H9 (cell line): ENCODE data around the gene JPT2. TPM values are rescaled to one million over a fixed set of nuclear protein-coding genes. Genes with fewer than 3 reads are reported as not detected.

Source experiments
- DNase-seq: peaks from one replicate; pipeline ENCODE4 v3.0.0-alpha.2; 2017
- H2AFZ ChIP-seq: one replicate; pipeline ENCODE4 v1.6.1; 2013; ENCODE audit warnings: mild to moderate bottlenecking, low read length, control low read depth, moderate library complexity
- H2AK5ac ChIP-seq: 2 replicates; pipeline ENCODE4 v1.6.1; 2013; ENCODE audit warnings: low read length, control low read depth, mixed read lengths; ENCODE audit not compliant: insufficient read length
- H2BK120ac ChIP-seq: one replicate; pipeline ENCODE4 v1.6.1; 2013; ENCODE audit warnings: low read depth, mild to moderate bottlenecking, low read length, control low read depth, inconsistent platforms; ENCODE audit not compliant: poor library complexity, severe bottlenecking
- H2BK12ac ChIP-seq: 2 replicates; pipeline ENCODE4 v1.6.1; 2013; ENCODE audit warnings: low read length, control low read depth, mixed read lengths, low read depth; ENCODE audit not compliant: insufficient read length
- H2BK15ac ChIP-seq: 2 replicates; pipeline ENCODE4 v1.6.1; 2013; ENCODE audit warnings: low read depth, low read length, control low read depth
- H2BK20ac ChIP-seq: one replicate; pipeline ENCODE4 v1.6.1; 2013; ENCODE audit warnings: low read depth, mild to moderate bottlenecking, low read length, control low read depth, inconsistent platforms; ENCODE audit not compliant: poor library complexity, severe bottlenecking
- H2BK5ac ChIP-seq: 2 replicates; pipeline ENCODE4 v1.6.1; 2013; ENCODE audit warnings: low read length, control low read depth, mixed read lengths; ENCODE audit not compliant: insufficient read length
- H3K14ac ChIP-seq: 2 replicates; pipeline ENCODE4 v1.6.1; 2013; ENCODE audit warnings: low read length, control low read depth; ENCODE audit not compliant: insufficient read depth
- H3K18ac ChIP-seq: 2 replicates; pipeline ENCODE4 v1.6.1; 2013; ENCODE audit warnings: low read depth, mild to moderate bottlenecking, mixed read lengths, low read length, control low read depth; ENCODE audit not compliant: insufficient read length
- H3K23ac ChIP-seq: 2 replicates; pipeline ENCODE4 v1.6.1; 2013; ENCODE audit warnings: low read length, control low read depth, mixed read lengths, low read depth; ENCODE audit not compliant: insufficient read length
- H3K23me2 ChIP-seq: 2 replicates; pipeline ENCODE4 v1.6.1; 2013; ENCODE audit warnings: low read depth, mild to moderate bottlenecking, mixed read lengths, low read length, control low read depth; ENCODE audit not compliant: insufficient read length, poor library complexity, severe bottlenecking
- H3K27ac ChIP-seq: 2 replicates; pipeline ENCODE4 v1.5.1; 2013; ENCODE audit warnings: low read length, control low read depth, mixed read lengths, low read depth; ENCODE audit not compliant: insufficient read length
- H3K27me3 ChIP-seq: 2 replicates; pipeline ENCODE4 v1.6.1; 2013; ENCODE audit warnings: low read length, control low read depth, inconsistent platforms; ENCODE audit not compliant: insufficient read depth
- H3K4ac ChIP-seq: 2 replicates; pipeline ENCODE4 v1.6.1; 2013; ENCODE audit warnings: low read depth, mild to moderate bottlenecking, control low read depth, inconsistent platforms, low read length, moderate library complexity
- H3K4me1 ChIP-seq: 2 replicates; pipeline ENCODE4 v1.6.1; 2013; ENCODE audit warnings: low read length, control low read depth, inconsistent platforms; ENCODE audit not compliant: insufficient read depth
- H3K4me2 ChIP-seq: 2 replicates; pipeline ENCODE4 v1.6.1; 2013; ENCODE audit warnings: low read length, control low read depth, mixed read lengths; ENCODE audit not compliant: insufficient read length, insufficient read depth
- H3K56ac ChIP-seq: 2 replicates; pipeline ENCODE4 v1.6.1; 2013; ENCODE audit warnings: low read depth, mild to moderate bottlenecking, mixed read lengths, low read length, control low read depth; ENCODE audit not compliant: insufficient read length
- H3K79me1 ChIP-seq: 2 replicates; pipeline ENCODE4 v1.6.1; 2013; ENCODE audit warnings: low read depth, mild to moderate bottlenecking, moderate library complexity, low read length, control low read depth, inconsistent platforms; ENCODE audit not compliant: insufficient read depth, poor library complexity, severe bottlenecking
- H3K79me2 ChIP-seq: 2 replicates; pipeline ENCODE4 v1.6.1; 2013; ENCODE audit warnings: low read length, control low read depth, inconsistent platforms; ENCODE audit not compliant: insufficient read depth
- H3K9ac ChIP-seq: 2 replicates; pipeline ENCODE4 v1.6.1; 2013; ENCODE audit warnings: low read length, control low read depth, mixed read lengths; ENCODE audit not compliant: insufficient read length; ENCODE audit errors: extremely low read depth
- H3K9me3 ChIP-seq: one replicate; pipeline ENCODE4 v1.6.1; 2013; ENCODE audit warnings: low read depth, low read length, inconsistent platforms; ENCODE audit not compliant: control insufficient read depth
- H3T11ph ChIP-seq: one replicate; pipeline ENCODE4 v1.6.1; 2013; ENCODE audit warnings: mild to moderate bottlenecking, low read length, control low read depth, inconsistent platforms
- H4K20me1 ChIP-seq: one replicate; pipeline ENCODE4 v1.6.1; 2013; ENCODE audit not compliant: control insufficient read depth, insufficient read length, insufficient read depth
- H4K5ac ChIP-seq: 2 replicates; pipeline ENCODE4 v1.6.1; 2013; ENCODE audit warnings: low read depth, mild to moderate bottlenecking, mixed read lengths, low read length, control low read depth; ENCODE audit not compliant: insufficient read length
- H4K8ac ChIP-seq: replicated peaks from 2 replicates; pipeline ENCODE4 v1.6.1; 2013; ENCODE audit warnings: low read length, control low read depth, mixed read lengths, low read depth; ENCODE audit not compliant: insufficient read length
- H4K91ac ChIP-seq: 2 replicates; pipeline ENCODE4 v1.6.1; 2013; ENCODE audit warnings: low read depth, mild to moderate bottlenecking, moderate library complexity, mixed read lengths, low read length, control low read depth; ENCODE audit not compliant: insufficient read length
- H3K27ac Mint-ChIP-seq, 3 experiments: 2 replicates in 2 of 3; 3 replicates in 1 of 3; pipeline ENCODE4 v1.8.0; 2020 to 2021; ENCODE audit warnings: mixed read lengths in 3 of 3, mild to moderate bottlenecking in 1 of 3, moderate library complexity in 1 of 3
- H3K27me3 Mint-ChIP-seq: 2 replicates; pipeline ENCODE4 v1.8.0; 2021; ENCODE audit warnings: low read depth, mild to moderate bottlenecking, moderate library complexity, mixed read lengths
- H3K36me3 Mint-ChIP-seq, 3 experiments: 2 replicates in 2 of 3; 3 replicates in 1 of 3; pipeline ENCODE4 v1.8.0; 2020 to 2021; ENCODE audit warnings: low read depth in 3 of 3, mixed read lengths in 3 of 3; ENCODE audit not compliant: insufficient read depth in 1 of 3
- H3K4me1 Mint-ChIP-seq, 2 experiments: 2 replicates each; pipeline ENCODE4 v1.8.0; 2020; ENCODE audit warnings: mixed read lengths in 2 of 2
- H3K4me3 Mint-ChIP-seq, 2 experiments: 2 replicates in 1 of 2; 3 replicates in 1 of 2; pipeline ENCODE4 v1.8.0; 2020 to 2021; ENCODE audit warnings: mild to moderate bottlenecking in 2 of 2, mixed read lengths in 2 of 2, moderate library complexity in 1 of 2
- H3K9me3 Mint-ChIP-seq, 2 experiments: 2 replicates in 1 of 2; 3 replicates in 1 of 2; pipeline ENCODE4 v1.8.0; 2020; ENCODE audit warnings: mild to moderate bottlenecking in 2 of 2, mixed read lengths in 2 of 2, moderate library complexity in 1 of 2
- WGBS: extraction: QIAGEN DNeasy Blood & Tissue Kit; methylation state at CpG from one replicate; pipeline ENCODE4 v1.1.7; 2013; ENCODE audit warnings: missing lambda C conversion rate, low lambda C conversion rate, mixed read lengths; ENCODE audit not compliant: insufficient read length; ENCODE audit errors: extremely low coverage; 5-methylcytosine and 5-hydroxymethylcytosine counted together
- total RNA-seq: library from RNA; stranded (reverse); gene quantifications from 2 replicates; pipeline ENCODE4 v1.2.1, GENCODE V29; 2021
- TF ChIP-seq, protein P1 (sequence below): fragments of 200-600 bp; sonication (generic); conservative IDR thresholded peaks from 3 replicates; pipeline ENCODE4 v1.8.0; 2021; ENCODE audit warnings: antibody characterized with exemption, mild to moderate bottlenecking

The JPT2 gene
- total RNA-seq, 1 experiment from 2014 or later = 206 TPM

DNA sequence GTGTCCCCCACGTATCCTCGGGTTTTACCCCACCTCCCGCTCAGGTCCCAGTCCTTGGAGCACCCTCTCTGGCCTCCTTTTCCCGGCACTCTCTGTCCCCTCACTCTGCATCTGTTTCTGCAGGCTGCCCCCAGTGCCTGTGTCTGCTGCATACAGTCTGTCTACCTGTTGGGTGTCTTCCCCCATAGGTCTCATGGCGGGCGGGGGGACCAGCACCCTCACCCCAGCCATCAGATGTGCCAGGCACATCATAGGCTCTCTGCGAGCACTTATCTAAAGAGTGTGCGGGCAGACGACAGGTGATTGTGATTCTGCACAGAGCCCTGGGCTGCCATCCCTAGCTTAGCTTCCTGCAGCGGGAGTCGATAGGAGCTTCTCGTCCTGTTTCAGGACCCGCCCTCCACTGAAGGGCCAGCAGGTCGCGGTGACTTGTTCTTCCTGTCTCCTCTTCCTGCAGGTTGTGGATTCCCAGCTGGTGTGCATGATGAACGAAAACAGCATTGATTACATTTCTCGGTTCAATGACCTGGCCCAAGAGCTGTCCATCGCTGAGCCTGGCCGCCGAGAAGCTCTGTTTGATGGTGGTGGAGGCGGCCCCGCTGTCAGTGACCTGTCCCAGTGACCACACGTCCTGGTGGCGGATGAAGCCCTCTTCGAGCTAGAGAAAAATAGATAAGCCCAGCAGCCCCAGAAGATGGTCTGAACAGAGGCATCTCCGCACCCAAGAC is 4.5 kb upstream of the JPT2 start:
- no peak overlapping the region for H2BK20ac ChIP-seq
- no peak overlapping the region for H3K4me3 Mint-ChIP-seq
- no peak overlapping the region for H4K8ac ChIP-seq

More for the DNA sequence above, 4.5 kb upstream of the JPT2 start:
- peaks cover 37 to 72% (median 69%) of the 10 kb centered on the region in 3 experiments; a peak in 6 of 7 replicates for H3K36me3 Mint-ChIP-seq
- TF ChIP-seq, protein P1, sequence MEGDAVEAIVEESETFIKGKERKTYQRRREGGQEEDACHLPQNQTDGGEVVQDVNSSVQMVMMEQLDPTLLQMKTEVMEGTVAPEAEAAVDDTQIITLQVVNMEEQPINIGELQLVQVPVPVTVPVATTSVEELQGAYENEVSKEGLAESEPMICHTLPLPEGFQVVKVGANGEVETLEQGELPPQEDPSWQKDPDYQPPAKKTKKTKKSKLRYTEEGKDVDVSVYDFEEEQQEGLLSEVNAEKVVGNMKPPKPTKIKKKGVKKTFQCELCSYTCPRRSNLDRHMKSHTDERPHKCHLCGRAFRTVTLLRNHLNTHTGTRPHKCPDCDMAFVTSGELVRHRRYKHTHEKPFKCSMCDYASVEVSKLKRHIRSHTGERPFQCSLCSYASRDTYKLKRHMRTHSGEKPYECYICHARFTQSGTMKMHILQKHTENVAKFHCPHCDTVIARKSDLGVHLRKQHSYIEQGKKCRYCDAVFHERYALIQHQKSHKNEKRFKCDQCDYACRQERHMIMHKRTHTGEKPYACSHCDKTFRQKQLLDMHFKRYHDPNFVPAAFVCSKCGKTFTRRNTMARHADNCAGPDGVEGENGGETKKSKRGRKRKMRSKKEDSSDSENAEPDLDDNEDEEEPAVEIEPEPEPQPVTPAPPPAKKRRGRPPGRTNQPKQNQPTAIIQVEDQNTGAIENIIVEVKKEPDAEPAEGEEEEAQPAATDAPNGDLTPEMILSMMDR = no peak
- Histone ChIP-seq H3K4ac (no peak overlapping the region), H4K91ac (no peak overlapping the region), H3K23me2 (peaks cover 1% of the 10 kb centered on the region), H3K56ac (no peak overlapping the region), H3K27ac (no peak overlapping the region), H2BK120ac (no peak overlapping the region), H3K18ac (no peak overlapping the region), H3K23ac (no peak overlapping the region), H2AK5ac (no peak overlapping the region), H2BK15ac (no peak overlapping the region), H2BK5ac (no peak overlapping the region), H3K4me2 (no peak overlapping the region), H4K20me1 (no peaks in the 10 kb centered on the region), H3K14ac (no peak overlapping the region), H3K27me3 (no peaks in the 10 kb centered on the region), H3K9ac (no peak overlapping the region), H3K79me1 (no peaks in the 10 kb centered on the region), H3K9me3 (no peaks in the 10 kb centered on the region), H2BK12ac (no peak overlapping the region), H3K4me1 (no peaks in the 10 kb centered on the region), H3T11ph (no peak overlapping the region), H3K79me2 (peaks cover 2% of the 10 kb centered on the region; the same call in 1 of the 2 replicates), H4K5ac (no peak overlapping the region), H2AFZ (no peak overlapping the region)
- WGBS = no CpG with 5 or more reads among the region's 26 CpGs
- no peaks in the 10 kb centered on the region for H3K27me3 Mint-ChIP-seq
- peaks cover 3 to 5% of the 10 kb centered on the region in 2 experiments; a peak in 3 of 4 replicates for H3K4me1 Mint-ChIP-seq
- DNase-seq = no peak
- no peaks in the 10 kb centered on the region; a peak in 1 of 5 replicates for H3K9me3 Mint-ChIP-seq
- peak overlapping the region in 2 of 3 experiments; percentile 10 to 18; a peak in 4 of 7 replicates for H3K27ac Mint-ChIP-seq
